GM23338 (cell line): ENCODE data around the gene SOHLH2. TPM values are rescaled to one million over a fixed set of nuclear protein-coding genes. Genes with fewer than 3 reads are reported as not detected.

Experiments used
- ATAC-seq: fragments of 200-7000 bp; cut with Tn5 transposase; 3 replicates; pipeline ENCODE4 v1.9.1; 2020
- DNase-seq: peaks from one replicate; pipeline ENCODE4 v3.0.0-alpha.2; 2015; ENCODE audit warnings: low spot score
- H2AFZ ChIP-seq: fragments of 200-600 bp; sonication (generic); 2 replicates; pipeline ENCODE4 v1.8.0; 2016; ENCODE audit warnings: antibody characterized with exemption, mild to moderate bottlenecking, moderate library complexity
- H3F3A ChIP-seq: fragments of 200-600 bp; sonication (generic); replicated peaks from 2 replicates; pipeline ENCODE4 v1.8.0; 2017; ENCODE audit warnings: antibody characterized with exemption, mixed run types, low read depth
- H3K27ac ChIP-seq: fragments of 200-600 bp; sonication (generic); 2 replicates; pipeline ENCODE4 v1.6.1; 2016; ENCODE audit warnings: low read depth
- H3K27me3 ChIP-seq: fragments of 200-600 bp; sonication (generic); 2 replicates; pipeline ENCODE4 v1.8.0; 2016; ENCODE audit warnings: mild to moderate bottlenecking, mixed run types, moderate library complexity; ENCODE audit not compliant: insufficient read depth
- H3K36me3 ChIP-seq: fragments of 200-600 bp; sonication (generic); 2 replicates; pipeline ENCODE4 v1.8.0; 2016; ENCODE audit warnings: mild to moderate bottlenecking; ENCODE audit not compliant: insufficient read depth
- H3K4me1 ChIP-seq: fragments of 200-600 bp; sonication (generic); 2 replicates; pipeline ENCODE4 v1.8.0; 2016; ENCODE audit warnings: mild to moderate bottlenecking, moderate library complexity; ENCODE audit not compliant: insufficient read depth
- H3K4me2 ChIP-seq: fragments of 200-600 bp; sonication (generic); 2 replicates; pipeline ENCODE4 v1.7.1; 2017; ENCODE audit warnings: mixed run types
- H3K4me3 ChIP-seq: fragments of 200-600 bp; sonication (generic); 2 replicates; pipeline ENCODE4 v1.6.1; 2016; ENCODE audit warnings: mixed run types
- H3K79me2 ChIP-seq: fragments of 200-600 bp; sonication (generic); replicated peaks from 2 replicates; pipeline ENCODE4 v1.8.0; 2017; ENCODE audit warnings: mild to moderate bottlenecking; ENCODE audit not compliant: insufficient read depth
- H3K9me2 ChIP-seq: fragments of 200-600 bp; sonication (generic); 2 replicates; pipeline ENCODE4 v1.8.0; 2017; ENCODE audit not compliant: insufficient read depth
- H4K20me1 ChIP-seq: fragments of 200-600 bp; sonication (generic); replicated peaks from 2 replicates; pipeline ENCODE4 v1.8.0; 2017; ENCODE audit warnings: mild to moderate bottlenecking; ENCODE audit not compliant: insufficient read depth
- H3K27ac Mint-ChIP-seq: 2 replicates; pipeline ENCODE4 v1.8.0; 2020; ENCODE audit warnings: inconsistent platforms, mild to moderate bottlenecking, moderate library complexity, mixed read lengths
- H3K27me3 Mint-ChIP-seq: 3 replicates; pipeline ENCODE4 v1.8.0; 2022; ENCODE audit warnings: low read depth, mild to moderate bottlenecking, moderate library complexity, mixed read lengths, inconsistent platforms; ENCODE audit not compliant: insufficient read depth, poor library complexity
- H3K36me3 Mint-ChIP-seq: 3 replicates; pipeline ENCODE4 v1.8.0; 2021; ENCODE audit warnings: low read depth, mild to moderate bottlenecking, inconsistent platforms, moderate library complexity, mixed read lengths
- H3K4me1 Mint-ChIP-seq: 3 replicates; pipeline ENCODE4 v1.8.0; 2020; ENCODE audit warnings: mild to moderate bottlenecking, inconsistent platforms, mixed read lengths
- H3K4me3 Mint-ChIP-seq: 3 replicates; pipeline ENCODE4 v1.8.0; 2021; ENCODE audit warnings: moderate library complexity, mild to moderate bottlenecking, inconsistent platforms, mixed read lengths
- H3K9me3 Mint-ChIP-seq: 3 replicates; pipeline ENCODE4 v1.8.0; 2020; ENCODE audit warnings: moderate library complexity, mild to moderate bottlenecking, inconsistent platforms, mixed read lengths
- CREB1 ChIP-seq: fragments of 250-450 bp; sonication (Bioruptor Pico); IDR thresholded peaks from 2 replicates; pipeline ENCODE4 v1.5.0; 2020; ENCODE audit warnings: low read depth, mild to moderate bottlenecking, moderate library complexity
- CTCF ChIP-seq, 2 experiments: fragments of 200-600 bp in 1 of 2; sonication (generic) in 1 of 2; conservative IDR thresholded peaks; 2 replicates each; pipeline versions ENCODE4 v1.5.1 to v1.6.1; 2016 to 2017; ENCODE audit warnings: antibody characterized with exemption in 2 of 2, low read depth in 2 of 2, mild to moderate bottlenecking in 2 of 2, moderate library complexity in 1 of 2
- ETS1 ChIP-seq: IDR thresholded peaks from 2 replicates; pipeline ENCODE4 v1.6.1; 2016; ENCODE audit warnings: antibody characterized with exemption
- EZH2phosphoT487 ChIP-seq: fragments of 200-600 bp; sonication (generic); IDR thresholded peaks from one replicate; pipeline ENCODE4 v1.8.1; 2018; ENCODE audit warnings: antibody characterized with exemption; ENCODE audit not compliant: unreplicated experiment
- NANOG ChIP-seq: IDR thresholded peaks from 2 replicates; pipeline ENCODE4 v1.6.1; 2016; ENCODE audit warnings: antibody characterized with exemption, borderline replicate concordance
- POLR2AphosphoS5 ChIP-seq: IDR thresholded peaks from 2 replicates; pipeline ENCODE4 v1.6.1; 2016; ENCODE audit warnings: antibody characterized with exemption, low read depth
- REST ChIP-seq: IDR thresholded peaks from one replicate; pipeline ENCODE4 v1.6.1; 2018; ENCODE audit warnings: antibody characterized with exemption; ENCODE audit not compliant: unreplicated experiment
- STAT1 ChIP-seq: IDR thresholded peaks from one replicate; pipeline ENCODE4 v1.6.1; 2016; ENCODE audit warnings: antibody characterized with exemption; ENCODE audit not compliant: unreplicated experiment
- ZNF331 ChIP-seq: fragments of 250-450 bp; sonication (Bioruptor Pico); IDR thresholded peaks from 2 replicates; pipeline ENCODE4 v1.5.0; 2020; ENCODE audit warnings: low read depth, mild to moderate bottlenecking, moderate library complexity
- polyA plus RNA-seq: library from polyadenylated mRNA; unstranded; fragments of >200 nt; fragmentation: Nextera tagmentation; extraction: Ambion mirVana; gene quantifications from 2 replicates; pipeline ENCODE4 v1.2.1, GENCODE V29; 2016
- total RNA-seq: library from RNA; depleted of rRNA; stranded (reverse); fragments of >200 nt; shearing (Covaris generic); gene quantifications from 2 replicates; pipeline ENCODE4 v1.2.3, GENCODE V29; 2014

Gene SOHLH2
- total and polyA plus RNA-seq, 2 experiments from 2014 or later = 1.8 to 2.8 TPM

- TF ChIP-seq CTCF (conservative IDR thresholded peaks at IDR 0.05; ENCODE audit: low read depth in 2 of 2) = peak; percentile 60 to 61
- TF ChIP-seq ZNF331 (CRISPR knock-in tag) = no peak
Measured at GRCh38 chr13:36207672-36208071, 6.7 kb downstream of the SOHLH2 start.

GRCh38 chr13:36193151-36193855, 21.1 kb downstream of the SOHLH2 start:
- H3K27ac ChIP-seq = no peak overlapping the region
- H3K4me3 Mint-ChIP-seq = no peak overlapping the region
- no peaks in the 10 kb centered on the region for H3K27me3 ChIP-seq
- peaks cover 32% of the 10 kb centered on the region for H3K4me1 ChIP-seq
- ATAC-seq (no peak; the same call in 2 of the 3 replicates), DNase-seq (no peak)
- H3F3A ChIP-seq = no peaks in the 10 kb centered on the region
- H3K4me2 ChIP-seq = no peak overlapping the region
- H3K4me1 Mint-ChIP-seq = peaks cover 13% of the 10 kb centered on the region
- H3K4me3 ChIP-seq = no peak overlapping the region
- H3K79me2 ChIP-seq = no peaks in the 10 kb centered on the region
- no peak overlapping the region for H2AFZ ChIP-seq
- no peaks in the 10 kb centered on the region for H3K27me3 Mint-ChIP-seq
- no peaks in the 10 kb centered on the region for H3K36me3 ChIP-seq
- no peaks in the 10 kb centered on the region for H3K36me3 Mint-ChIP-seq
- H3K27ac Mint-ChIP-seq = 0 out of 2 replicates have a peak overlapping the region, but pooled peaks have one; percentile 26
- no peaks in the 10 kb centered on the region for H3K9me3 Mint-ChIP-seq
- H4K20me1 ChIP-seq = no peaks in the 10 kb centered on the region
- no peaks in the 10 kb centered on the region for H3K9me2 ChIP-seq
- TF ChIP-seq ETS1 (no peak), EZH2phosphoT487 (no peak), NANOG (no peak), CREB1 (CRISPR knock-in tag) (no peak), CTCF (conservative IDR thresholded peaks at IDR 0.05; ENCODE audit: low read depth in 2 of 2) (no peak), ZNF331 (CRISPR knock-in tag) (no peak), POLR2AphosphoS5 (no peak), STAT1 (no peak), REST (no peak)

More at GRCh38 chr13:36207672-36208071, 6.7 kb downstream of the SOHLH2 start:
- Mint-ChIP-seq H3K36me3 (peaks cover under 1% of the 10 kb centered on the region; the same call in 2 of the 3 replicates), H3K27me3 (no peaks in the 10 kb centered on the region), H3K27ac (no peak overlapping the region), H3K9me3 (0 out of 3 replicates have a peak, but pooled peaks cover under 1% of the 10 kb centered on the region), H3K4me1 (peaks cover 16% of the 10 kb centered on the region), H3K4me3 (no peak overlapping the region)
- H4K20me1 ChIP-seq = no peaks in the 10 kb centered on the region
- no peaks in the 10 kb centered on the region for H3K27me3 ChIP-seq
- H3F3A ChIP-seq = no peaks in the 10 kb centered on the region; the same call in 1 of the 2 replicates
- H3K4me2 ChIP-seq = no peak overlapping the region
- DNase-seq (peak; percentile 47), ATAC-seq (no peak)
- H3K4me3 ChIP-seq = no peak overlapping the region
- H3K4me1 ChIP-seq = peaks cover 10% of the 10 kb centered on the region; the same call in 1 of the 2 replicates
- no peak overlapping the region for H2AFZ ChIP-seq
- no peaks in the 10 kb centered on the region for H3K36me3 ChIP-seq
- H3K9me2 ChIP-seq = no peaks in the 10 kb centered on the region; the same call in 1 of the 2 replicates
- no peak overlapping the region for H3K27ac ChIP-seq
- no peaks in the 10 kb centered on the region for H3K79me2 ChIP-seq
